HUES64 (cell line): ENCODE results near the gene TPI1.
"Not testable (repeated sequence)": the region's sequence is repeated elsewhere in the genome, so short reads cannot be mapped to it uniquely, and the experiment has no call there.

Experiments
- H3K27ac ChIP-seq: 2 replicates; pipeline ENCODE4 v1.7.0; 2013; ENCODE audit warnings: low read depth, low read length, inconsistent platforms
- H3K27me3 ChIP-seq: 2 replicates; pipeline ENCODE4 v1.6.1; 2013; ENCODE audit warnings: mild to moderate bottlenecking, low read length; ENCODE audit not compliant: insufficient read depth
- H3K36me3 ChIP-seq: 2 replicates; pipeline ENCODE4 v1.6.1; 2013; ENCODE audit warnings: mild to moderate bottlenecking, low read length; ENCODE audit not compliant: insufficient read depth
- H3K4me1 ChIP-seq: 2 replicates; pipeline ENCODE4 v1.6.1; 2013; ENCODE audit warnings: mild to moderate bottlenecking, low read length, moderate library complexity; ENCODE audit not compliant: insufficient read depth
- H3K4me3 ChIP-seq: 2 replicates; pipeline ENCODE4 v1.5.1; 2013; ENCODE audit warnings: mild to moderate bottlenecking, low read length, moderate library complexity
- H3K9ac ChIP-seq: 2 replicates; pipeline ENCODE4 v1.6.1; 2013; ENCODE audit warnings: mild to moderate bottlenecking, low read depth, low read length
- H3K9me3 ChIP-seq: 2 replicates; pipeline ENCODE4 v1.6.1; 2013; ENCODE audit warnings: low read depth, low read length; ENCODE audit not compliant: insufficient read depth
- WGBS: fragments of 150-250, 120-280 bp; methylation state at CpG from one replicate; pipeline ENCODE4 v1.1.7; 2013; ENCODE audit warnings: missing lambda C conversion rate; 5-methylcytosine and 5-hydroxymethylcytosine counted together

The TPI1 gene

GRCh38 chr12:6871052-6871957 is 4.0 kb downstream of the TPI1 start:
- WGBS: 86% methylated on average over 12 of the region's 12 CpGs
- Histone ChIP-seq H3K4me3 (peak overlapping the region; percentile 96), H3K4me1 (peaks cover 22% of the 10 kb centered on the region; the same call in 1 of the 2 replicates), H3K27ac (peak overlapping the region; percentile 87; the same call in 1 of the 2 replicates), H3K9ac (peak overlapping the region; percentile 35; the same call in 1 of the 2 replicates), H3K27me3 (no peaks in the 10 kb centered on the region), H3K9me3 (no peaks in the 10 kb centered on the region), H3K36me3 (peaks cover 34% of the 10 kb centered on the region)

- Histone ChIP-seq H3K4me3 (peak overlapping the region; percentile 96), H3K9ac (peak overlapping the region; percentile 87), H3K9me3 (no peaks in the 10 kb centered on the region), H3K27ac (peak overlapping the region; percentile 87), H3K36me3 (peaks cover 34% of the 10 kb centered on the region), H3K27me3 (no peaks in the 10 kb centered on the region), H3K4me1 (peaks cover 18% of the 10 kb centered on the region; the same call in 1 of the 2 replicates)
- WGBS: 5% methylated on average over 40 of the region's 40 CpGs
Observed at GRCh38 chr12:6872073-6873048, 5.0 kb downstream of the TPI1 start.

DNA sequence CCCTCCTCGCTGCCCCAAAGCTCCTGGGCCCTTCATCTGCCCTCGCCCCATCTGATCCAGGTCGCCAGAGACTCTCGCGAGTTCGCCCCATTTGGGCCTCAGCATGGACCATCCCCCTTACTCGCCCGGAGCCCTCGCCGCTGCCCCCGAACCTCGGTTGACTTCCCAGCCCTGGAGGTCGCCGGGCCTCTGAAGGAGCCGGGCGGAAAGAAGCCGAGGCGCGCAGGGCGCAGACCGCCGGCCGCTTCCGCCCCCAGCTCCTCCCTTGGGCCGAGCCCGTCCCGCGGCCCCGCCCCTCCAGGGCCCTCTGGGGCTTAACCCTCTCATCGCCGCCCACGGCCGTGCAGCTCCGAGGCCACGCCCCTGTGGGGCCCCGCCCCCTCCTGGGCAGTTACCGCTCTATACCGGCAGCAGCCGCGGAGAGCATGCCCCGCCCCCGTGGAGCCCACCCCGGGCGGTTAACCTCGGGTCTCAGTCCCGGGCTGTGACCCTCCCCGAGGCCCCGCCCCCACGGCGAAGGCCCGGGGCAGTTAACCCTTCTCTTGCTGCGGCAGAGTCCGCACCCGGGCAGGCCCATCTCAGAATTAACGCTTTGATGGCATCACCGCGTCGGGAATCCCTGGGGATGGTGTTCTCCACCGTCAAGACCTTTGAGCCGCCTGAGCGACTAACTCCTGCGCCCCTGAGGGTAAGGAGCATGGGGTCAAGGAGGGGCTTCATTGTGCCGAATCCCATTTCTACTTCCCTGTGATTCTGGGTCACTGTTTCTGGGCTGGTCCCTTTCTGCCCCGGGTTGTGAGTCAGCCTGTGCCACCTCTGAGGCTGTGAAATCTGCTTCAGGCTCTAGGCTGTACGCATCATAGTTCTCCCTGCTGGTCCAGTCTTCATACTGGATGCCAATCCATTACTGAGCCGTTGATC is 6.0 kb downstream of the TPI1 start, which contains the start of gene SPSB2:
TSS of gene SPSB2 (minus strand) at position 210 of the 921 bp plus-strand sequence. CDS start 402 bp downstream, outside the sequence.
- Histone ChIP-seq H3K27ac (peak within 1 kb of the TSS; percentile 87), H3K4me3 (peak within 1 kb of the TSS; percentile 96), H3K27me3 (no peaks in the 10 kb centered on the region), H3K9me3 (no peaks in the 10 kb centered on the region), H3K9ac (peak within 1 kb of the TSS; percentile 87), H3K36me3 (peaks cover 33% of the 10 kb centered on the region), H3K4me1 (peaks cover 18% of the 10 kb centered on the region; the same call in 1 of the 2 replicates)
- WGBS: under 1% methylated on average over 66 of the region's 66 CpGs

- Histone ChIP-seq H3K27ac (peak overlapping the region; percentile 51; the same call in 1 of the 2 replicates), H3K36me3 (peaks cover 28% of the 10 kb centered on the region), H3K4me1 (peaks cover 13% of the 10 kb centered on the region; the same call in 1 of the 2 replicates), H3K9ac (0 out of 2 replicates have a peak overlapping the region, but pooled peaks have one; percentile 14), H3K4me3 (peak overlapping the region; percentile 61)
- H3K27me3 ChIP-seq, H3K9me3 ChIP-seq: not testable (repeated sequence)
- 58% methylated on average over 9 of the region's 9 CpGs for WGBS
Observed at GRCh38 chr12:6874015-6874368, 6.7 kb downstream of the TPI1 start.

DNA sequence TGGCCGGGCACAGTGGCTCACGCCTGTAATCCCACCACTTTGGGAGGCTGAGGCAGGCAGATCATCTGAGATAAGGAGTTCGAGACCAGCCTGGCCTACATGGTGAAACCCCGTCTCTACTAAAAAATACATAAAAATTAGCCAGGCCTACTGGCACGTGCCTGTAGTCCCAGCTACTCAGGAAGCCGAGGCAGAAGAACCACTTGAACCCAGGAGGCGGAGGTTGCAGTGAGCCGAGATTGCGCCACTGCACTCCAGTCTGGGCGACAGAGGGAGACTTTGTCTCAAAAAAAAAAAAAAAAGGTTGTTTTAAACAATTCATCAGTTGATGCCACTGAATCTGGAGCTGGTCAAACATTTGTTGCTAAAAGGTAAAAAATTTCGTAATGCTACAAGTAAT is 12.5 kb downstream of the TPI1 start:
- not testable (repeated sequence) for H3K27ac ChIP-seq, H3K9ac ChIP-seq
- 95% methylated on average over 10 of the region's 11 CpGs for WGBS

DNA sequence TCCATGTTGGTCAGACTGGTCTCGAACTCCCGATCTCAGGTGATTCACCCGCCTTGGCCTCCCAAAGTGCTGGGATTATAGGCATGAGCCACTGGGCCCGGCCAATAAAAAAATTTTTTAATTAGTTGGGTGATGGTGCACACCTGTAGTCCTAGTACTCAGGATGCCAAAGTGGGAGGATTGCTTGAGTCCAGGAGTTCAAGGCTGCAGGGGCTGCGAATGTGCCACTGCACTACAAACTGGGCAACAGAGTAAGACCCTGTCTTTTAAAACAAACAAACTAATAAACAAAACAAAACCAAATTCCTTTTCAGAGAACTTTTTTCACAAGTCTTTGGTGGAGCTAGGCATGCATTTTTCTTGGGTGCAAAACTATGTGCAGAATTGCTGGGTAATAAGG is 15.9 kb downstream of the TPI1 start:
- Histone ChIP-seq H3K4me1 (peaks cover 22% of the 10 kb centered on the region), H3K9me3 (no peaks in the 10 kb centered on the region), H3K27me3 (no peaks in the 10 kb centered on the region), H3K27ac (no peak overlapping the region), H3K9ac (no peak overlapping the region), H3K36me3 (peaks cover 11% of the 10 kb centered on the region), H3K4me3 (no peak overlapping the region)
- 96% methylated on average over 5 of the region's 5 CpGs for WGBS

More for the DNA sequence above, 12.5 kb downstream of the TPI1 start:
- H3K9me3 ChIP-seq, H3K4me3 ChIP-seq, H3K4me1 ChIP-seq, H3K27me3 ChIP-seq: not testable (repeated sequence)
- H3K36me3 ChIP-seq: peaks cover 12% of the 10 kb centered on the region

GRCh38 chr12:6883683-6884082 is 16.4 kb downstream of the TPI1 start:
- Histone ChIP-seq H3K27me3 (no peaks in the 10 kb centered on the region), H3K9ac (no peak overlapping the region), H3K27ac (0 out of 2 replicates have a peak overlapping the region, but pooled peaks have one; percentile 19), H3K9me3 (no peaks in the 10 kb centered on the region), H3K36me3 (peaks cover 11% of the 10 kb centered on the region), H3K4me3 (no peak overlapping the region), H3K4me1 (peaks cover 26% of the 10 kb centered on the region)
- 93% methylated on average over 11 of the region's 11 CpGs for WGBS

DNA sequence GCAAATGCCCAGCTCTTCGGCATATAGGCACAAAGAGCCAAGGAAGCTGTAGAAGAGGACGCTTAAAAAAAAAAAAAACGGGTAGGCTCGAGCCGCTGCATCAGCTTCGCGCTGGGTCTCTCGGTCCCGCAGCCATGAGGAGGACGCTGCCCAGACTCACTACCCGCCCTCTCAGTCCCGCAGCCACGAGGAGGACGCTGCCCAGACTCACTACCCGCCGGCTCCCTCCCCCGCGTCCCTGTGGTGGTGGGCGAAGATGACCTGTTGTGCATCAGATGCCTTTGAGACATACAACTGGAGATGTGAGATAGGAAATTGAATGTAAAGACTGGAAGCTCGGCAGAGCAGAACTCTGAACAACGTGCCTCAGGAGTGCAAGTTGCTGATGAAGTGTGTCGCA is 17.2 kb downstream of the TPI1 start:
- whole genome bisulfite sequencing: 77% methylated on average over 22 of the region's 22 CpGs
- Histone ChIP-seq H3K9ac (no peak overlapping the region), H3K27me3 (no peaks in the 10 kb centered on the region), H3K9me3 (no peaks in the 10 kb centered on the region), H3K27ac (peak overlapping the region; percentile 97), H3K4me1 (peaks cover 29% of the 10 kb centered on the region), H3K36me3 (peaks cover 11% of the 10 kb centered on the region), H3K4me3 (no peak overlapping the region)

GRCh38 chr12:6886206-6886999 is 19.1 kb downstream of the TPI1 start:
- H3K9ac ChIP-seq, H3K27me3 ChIP-seq, H3K9me3 ChIP-seq, H3K4me3 ChIP-seq: not testable (repeated sequence)
- peaks cover 11% of the 10 kb centered on the region for H3K36me3 ChIP-seq
- peak overlapping the region; percentile 86; the same call in 1 of the 2 replicates for H3K27ac ChIP-seq
- WGBS: 41% methylated on average over 9 of the region's 15 CpGs
- peaks cover 35% of the 10 kb centered on the region for H3K4me1 ChIP-seq
